ENCODE data around the gene KAT6B.

KAT6B gene

DNA sequence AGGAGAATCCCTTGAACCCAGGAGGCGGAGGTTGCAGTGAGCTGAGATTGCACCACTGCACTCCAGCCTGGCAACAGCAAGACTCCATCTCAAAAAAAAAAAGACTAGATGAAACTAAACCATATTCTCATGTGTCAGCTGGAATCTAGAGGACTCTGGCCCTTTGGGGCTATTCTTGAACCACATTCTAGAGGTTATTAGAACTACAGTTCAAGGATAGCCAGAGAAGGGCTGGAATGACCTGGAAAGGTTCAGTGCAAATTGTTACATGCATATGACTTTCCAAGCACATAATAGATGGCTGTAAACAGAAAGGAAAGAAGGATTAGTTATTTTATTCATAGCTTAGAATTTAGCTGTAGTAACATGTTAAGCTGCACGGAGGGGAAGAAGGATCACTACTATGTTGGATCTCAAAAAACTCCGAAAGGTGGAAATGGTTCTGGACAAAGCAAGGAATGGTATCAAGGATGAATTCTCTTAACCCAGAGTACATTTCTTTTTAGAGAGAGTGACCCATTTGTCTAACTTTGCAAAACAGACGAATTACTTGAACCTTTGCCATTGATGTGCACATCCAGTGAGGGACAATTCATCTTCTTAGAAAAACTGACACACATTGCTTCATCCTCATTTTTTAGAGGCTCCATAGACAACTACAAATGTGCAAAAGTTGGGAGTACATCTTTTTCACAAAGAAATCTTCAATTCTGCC lies 161.1 kb downstream of the KAT6B start:
- no peak for DNase-seq (ENCODE audit: low read depth in 2 of 2)

DNA sequence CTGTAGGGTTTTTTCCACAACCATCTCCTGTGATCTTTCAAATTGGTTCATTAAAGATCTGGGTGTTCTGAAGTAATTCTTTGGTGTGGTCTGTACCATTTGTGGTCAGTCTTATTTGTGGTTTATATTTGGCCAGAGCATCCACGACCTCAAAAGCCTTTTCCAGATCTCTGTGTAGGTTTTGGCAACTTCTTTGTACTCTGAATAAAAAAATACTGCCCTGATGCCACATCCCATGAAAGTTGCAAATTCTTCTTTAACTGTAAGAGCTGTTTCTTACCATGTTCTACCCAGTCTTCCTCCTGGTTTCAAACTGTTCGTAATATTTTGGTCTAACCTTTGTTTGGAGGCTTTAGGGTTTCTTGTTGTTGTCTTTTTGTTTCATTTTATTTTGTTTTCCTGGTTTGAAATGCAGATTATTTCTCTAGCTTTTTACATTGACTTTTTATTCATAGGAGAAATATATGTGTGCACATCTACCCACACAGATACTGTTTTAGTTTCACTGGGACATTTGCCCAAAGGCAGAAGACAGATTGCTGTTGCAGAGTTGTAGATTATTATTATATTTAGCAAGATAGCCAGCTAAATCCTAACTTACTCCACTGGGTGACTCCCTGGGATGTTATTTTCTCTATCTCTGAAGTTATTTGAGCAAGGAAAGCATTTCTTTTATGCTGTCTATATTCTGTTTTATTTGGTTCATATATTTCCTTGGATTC lies 161.8 kb downstream of the KAT6B start:
- DNase-seq (ENCODE audit: low read depth in 2 of 2): no peak

DNA sequence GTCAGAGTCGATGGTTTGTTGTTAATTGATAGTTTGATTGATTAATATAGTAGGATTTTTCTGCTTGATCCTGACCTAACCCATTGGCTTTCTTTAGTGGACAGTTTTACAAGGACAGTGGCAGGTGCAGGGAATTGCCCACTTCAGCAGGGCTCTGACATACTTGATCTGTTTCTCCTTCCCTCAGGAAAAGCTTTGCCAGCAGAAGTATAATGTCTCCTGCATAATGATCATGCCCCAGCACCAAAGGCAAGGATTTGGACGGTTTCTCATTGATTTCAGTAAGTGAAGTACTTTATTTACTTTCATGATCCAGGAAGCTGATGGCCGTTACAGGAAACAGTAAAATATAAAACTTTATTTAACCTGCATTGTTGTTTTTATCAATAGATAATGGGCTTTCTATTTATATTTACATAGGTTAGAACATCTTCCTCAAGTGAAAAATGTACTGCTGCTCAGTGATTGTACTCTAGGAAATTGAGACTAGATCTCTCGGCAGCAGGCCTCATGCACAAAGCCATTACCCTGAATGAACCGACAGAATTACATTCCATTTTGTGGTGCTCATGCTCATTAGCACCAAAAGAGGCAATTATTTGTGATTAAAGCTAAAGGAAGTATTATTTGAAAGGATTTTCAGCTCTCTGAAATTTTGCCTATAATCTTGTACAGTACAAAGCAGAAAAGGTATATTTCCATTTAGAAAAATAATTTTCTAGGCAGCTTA lies 162.6 kb downstream of the KAT6B start:
- no peak for DNase-seq (ENCODE audit: low read depth in 2 of 2)

DNA sequence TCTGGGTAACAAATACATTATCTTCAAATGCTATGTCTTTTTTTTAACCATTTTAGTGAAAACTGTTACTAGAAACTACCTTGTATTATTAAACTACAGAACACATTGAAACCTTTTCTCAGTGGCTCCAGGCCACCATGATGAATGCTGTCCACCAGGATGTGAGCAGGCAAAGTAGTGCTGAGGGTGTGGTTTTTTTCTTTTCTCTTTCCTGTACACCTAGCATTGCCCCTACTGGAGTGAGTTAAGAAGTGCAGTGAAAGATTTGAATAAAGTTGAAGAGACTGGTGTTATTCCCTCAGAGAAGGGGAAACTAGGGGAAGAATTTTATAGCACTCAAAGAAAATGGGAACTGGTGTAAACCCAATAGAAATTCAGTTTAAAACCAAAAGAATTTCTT lies 165.0 kb downstream of the KAT6B start:
- DNase-seq (ENCODE audit: low read depth in 2 of 2): no peak

DNA sequence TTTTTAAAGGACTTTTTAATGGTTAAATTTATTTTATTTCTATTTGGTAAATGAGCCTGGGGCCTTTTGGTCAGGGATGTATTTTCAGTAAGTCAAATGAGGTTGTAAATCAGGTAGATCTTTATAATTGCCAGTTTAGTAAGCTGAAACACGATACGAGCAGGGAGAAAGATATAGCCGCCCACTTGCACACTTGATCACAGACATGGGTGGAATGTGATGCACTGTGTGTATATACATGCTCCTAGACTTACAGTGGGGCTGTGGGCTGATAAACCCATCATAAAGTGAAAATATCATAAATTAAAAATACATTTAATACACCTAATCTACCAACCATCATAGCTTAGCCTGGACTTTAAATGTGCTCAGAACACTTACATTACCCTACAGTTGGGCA lies 165.7 kb downstream of the KAT6B start:
- DNase-seq (ENCODE audit: low read depth in 2 of 2): no peak

DNA sequence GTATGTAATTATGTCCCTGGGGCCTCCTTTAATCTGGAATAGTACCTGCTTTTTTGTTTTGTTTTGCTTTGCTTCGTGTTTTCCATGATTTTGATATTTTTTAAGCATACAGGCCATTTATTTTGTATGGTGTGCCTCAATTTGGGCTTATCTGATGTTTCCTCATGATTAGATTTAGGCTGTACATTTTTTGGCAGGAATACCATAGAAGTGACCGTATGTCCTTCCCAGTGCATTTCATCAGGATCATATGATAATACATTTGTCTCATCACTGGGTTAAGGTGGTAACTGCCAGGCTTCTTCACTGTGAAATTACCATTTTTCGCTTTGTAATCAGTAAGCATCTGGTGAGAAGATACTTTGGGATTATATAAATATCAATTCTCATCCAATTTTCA lies 167.2 kb downstream of the KAT6B start:
- DNase-seq (ENCODE audit: low read depth in 2 of 2): no peak

DNA sequence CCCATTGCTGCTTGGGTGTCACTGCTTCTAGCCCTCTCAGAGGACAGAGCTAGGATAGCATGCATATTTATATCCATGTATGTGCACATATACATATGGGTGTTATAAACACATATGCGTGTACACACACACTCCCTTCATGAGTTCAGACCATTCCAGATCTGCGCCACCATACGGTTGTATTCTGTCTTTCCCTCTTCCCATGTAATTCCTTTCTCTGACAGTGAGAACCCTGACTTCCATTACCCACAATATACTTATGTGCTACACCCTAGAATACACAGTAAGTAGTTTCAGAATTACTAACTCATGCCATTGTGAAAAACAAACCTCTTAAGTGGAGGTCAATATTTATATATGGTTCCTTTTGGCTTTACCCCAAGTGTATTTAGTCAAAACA lies 168.5 kb downstream of the KAT6B start:
- no peak for DNase-seq (ENCODE audit: low read depth in 2 of 2)

DNA sequence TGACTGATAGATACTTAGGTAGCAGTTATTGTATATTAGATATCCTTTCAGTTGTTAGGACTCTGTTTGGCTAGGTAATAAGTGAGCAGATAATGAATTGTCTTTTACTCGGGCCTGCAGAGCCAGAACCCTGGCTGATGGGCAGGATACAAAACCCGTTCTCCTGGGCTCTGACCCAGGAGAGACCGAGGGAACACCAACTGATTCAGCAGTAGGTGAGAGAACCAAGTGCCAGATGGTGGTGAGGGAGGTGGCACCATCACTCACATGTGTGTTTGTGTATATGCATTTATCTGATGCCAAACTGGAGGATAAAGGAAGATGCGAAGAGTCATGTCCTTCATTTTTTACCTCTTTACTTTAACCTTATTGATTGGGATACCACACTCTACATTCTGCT lies 169.4 kb downstream of the KAT6B start:
- DNase-seq (ENCODE audit: low read depth in 2 of 2): no peak

DNA sequence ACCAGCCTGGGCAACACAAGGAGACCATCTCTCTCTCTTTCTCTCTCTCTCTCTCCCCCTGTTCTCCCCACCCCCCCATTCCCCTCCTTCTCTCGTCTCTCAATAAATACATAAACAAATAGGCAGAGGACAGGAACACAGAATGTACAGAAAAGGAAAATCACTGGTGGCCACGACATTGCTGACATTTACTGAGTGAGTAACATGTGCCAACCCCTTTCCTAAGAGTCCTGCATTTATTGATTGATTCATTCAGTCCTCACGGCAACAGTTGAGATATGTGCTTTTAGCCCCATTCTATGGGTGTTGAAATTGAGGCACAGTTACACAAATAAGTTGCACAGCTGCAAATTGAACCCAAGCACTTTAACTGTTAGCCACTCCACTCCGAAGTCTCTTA lies 170.8 kb downstream of the KAT6B start:
- no peak for DNase-seq (ENCODE audit: low read depth in 2 of 2)

DNA sequence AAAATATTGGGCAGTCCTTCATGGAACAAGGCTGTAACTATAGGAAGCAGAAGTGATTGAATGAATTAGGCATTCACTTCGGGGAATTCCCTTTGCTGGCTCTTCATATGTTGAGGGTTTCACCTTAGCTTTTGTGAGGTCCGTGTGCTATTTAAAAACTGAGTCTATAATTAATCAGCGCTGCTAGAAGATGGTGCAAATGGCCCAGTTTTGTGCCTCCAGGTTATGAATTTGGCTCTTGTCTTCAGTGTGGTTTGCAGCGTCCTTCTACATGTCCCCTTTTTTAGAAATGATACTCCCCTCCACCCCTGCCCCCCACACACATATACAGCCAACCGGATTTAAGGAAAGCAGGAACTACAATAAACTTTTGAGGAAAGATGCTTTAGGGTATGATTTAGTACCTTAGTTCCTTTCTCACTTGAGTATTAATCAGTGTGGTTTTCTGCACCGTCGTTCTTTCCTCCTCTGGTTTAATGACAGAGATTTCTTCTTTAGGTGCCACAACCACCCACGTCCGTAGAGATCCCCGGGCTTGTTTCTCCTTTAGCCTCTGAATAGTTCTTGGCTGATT lies 174.4 kb downstream of the KAT6B start:
- no peak for DNase-seq (ENCODE audit: low read depth in 2 of 2)

DNA sequence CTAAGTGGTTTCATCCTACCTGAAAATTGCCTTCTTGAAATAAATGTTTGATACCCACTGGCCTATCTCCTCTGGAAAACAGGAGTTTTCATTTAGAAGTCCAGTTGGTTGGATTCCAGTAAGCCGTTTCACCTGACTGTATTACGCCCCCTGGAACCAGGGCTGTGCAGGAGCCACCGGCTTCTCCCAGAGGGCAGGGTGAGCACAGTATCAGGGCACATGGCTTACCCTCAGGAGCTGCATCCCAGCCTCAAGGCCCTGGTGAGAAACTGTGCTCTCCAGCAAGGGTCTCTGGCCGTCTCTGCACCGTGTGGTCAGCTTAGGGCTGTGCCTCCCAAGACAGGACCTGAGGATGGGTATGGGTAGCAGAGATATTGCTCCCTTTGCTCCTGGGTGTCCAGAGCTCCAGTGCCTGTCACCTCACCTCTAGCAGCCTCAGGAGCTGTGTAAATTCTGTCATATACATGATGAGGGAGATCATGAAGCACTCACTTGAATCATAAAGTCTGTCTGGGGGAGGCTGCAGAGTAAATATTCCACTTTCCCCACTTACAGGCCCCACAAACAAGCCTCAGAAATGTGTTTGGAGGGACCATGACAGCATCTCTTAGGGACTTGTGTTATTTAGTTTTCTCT lies 175.4 kb downstream of the KAT6B start:
- DNase-seq (ENCODE audit: low read depth in 2 of 2): no peak

DNA sequence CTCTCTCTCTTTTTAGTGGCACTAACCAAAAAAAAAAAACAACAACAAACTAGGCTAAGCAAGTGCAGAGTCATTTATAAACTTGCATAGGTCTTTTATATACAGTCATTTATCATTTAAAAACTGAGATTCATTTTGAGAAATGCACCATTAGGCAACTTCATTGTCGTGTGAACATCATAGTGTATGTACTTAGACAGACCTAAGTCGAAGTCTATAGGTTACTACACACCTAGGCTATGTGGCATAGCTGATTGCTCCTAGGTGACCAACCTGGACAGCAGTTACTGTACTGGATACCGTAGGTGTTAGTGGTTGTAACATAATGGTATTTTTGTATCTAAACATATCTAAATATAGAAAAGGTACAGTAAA lies 175.9 kb downstream of the KAT6B start:
- no peak for DNase-seq (ENCODE audit: low read depth in 2 of 2)

DNA sequence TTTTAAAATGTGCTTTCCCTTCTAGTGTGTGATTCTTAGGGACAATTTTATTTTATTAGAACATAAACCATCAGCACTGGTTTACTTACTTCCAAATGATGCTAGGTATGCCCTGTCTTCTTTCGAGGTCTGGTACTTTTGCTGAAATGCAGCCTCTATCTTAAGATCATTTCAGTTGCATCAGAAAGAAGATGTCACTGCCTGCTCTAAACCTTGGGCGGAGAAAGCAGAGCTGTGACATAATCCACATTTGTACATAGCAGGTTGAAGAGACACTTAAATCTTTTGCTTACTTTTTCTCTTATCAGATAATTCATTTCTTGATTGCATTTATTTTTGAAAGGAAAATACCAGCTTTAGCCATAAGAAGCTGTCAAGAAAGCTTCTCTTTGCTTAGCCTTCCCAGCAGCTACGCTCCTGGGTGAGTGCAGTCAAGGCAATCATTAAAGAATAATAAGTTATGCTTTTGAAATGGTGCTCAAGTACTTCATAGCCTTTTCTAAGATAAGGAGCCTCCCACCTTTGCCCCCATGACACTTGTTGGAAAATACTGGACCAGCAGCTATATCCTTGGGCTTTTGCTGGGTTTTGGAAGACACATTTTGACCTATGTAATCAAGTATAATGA lies 176.7 kb downstream of the KAT6B start:
- DNase-seq (ENCODE audit: low read depth in 2 of 2): no peak

DNA sequence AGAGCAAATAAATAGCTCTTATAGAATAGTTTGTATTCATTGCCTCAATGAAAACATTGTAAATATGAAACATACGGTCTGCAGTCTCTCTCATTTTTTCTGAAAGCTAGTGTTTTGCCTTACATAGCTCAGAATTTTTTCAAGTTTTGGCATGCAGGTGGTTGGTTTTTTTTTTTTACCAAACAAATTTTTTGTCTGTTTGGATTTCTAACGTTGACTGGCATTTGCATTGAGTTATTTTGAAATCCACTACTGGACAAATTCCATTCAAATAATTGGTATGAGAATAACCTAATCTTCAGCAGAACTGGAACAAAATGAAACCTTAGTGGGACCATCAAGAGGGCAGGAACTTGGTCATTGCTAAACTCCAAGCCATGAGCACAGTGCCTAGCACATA lies 177.5 kb downstream of the KAT6B start:
- no peak for DNase-seq (ENCODE audit: low read depth in 2 of 2)

DNA sequence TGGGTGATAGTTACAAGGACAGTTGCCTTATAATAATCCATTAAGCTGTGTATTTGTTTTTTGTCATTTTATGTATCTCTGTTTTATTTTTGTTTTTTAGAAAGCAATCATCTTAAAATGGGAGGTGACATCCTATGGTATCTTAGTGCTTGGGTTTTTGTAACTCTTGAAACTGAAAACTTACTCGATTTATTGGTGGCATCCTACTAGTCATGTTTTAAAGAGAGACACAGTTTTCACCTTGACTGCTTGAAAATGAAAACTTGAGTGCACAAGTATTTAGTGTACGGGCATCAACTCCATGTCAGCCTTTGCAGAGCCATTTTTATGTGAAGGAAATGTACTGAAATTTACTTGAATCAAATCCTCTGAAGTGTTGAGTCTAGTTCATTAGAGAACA lies 181.2 kb downstream of the KAT6B start:
- no peak for DNase-seq (ENCODE audit: low read depth in 2 of 2)

DNA sequence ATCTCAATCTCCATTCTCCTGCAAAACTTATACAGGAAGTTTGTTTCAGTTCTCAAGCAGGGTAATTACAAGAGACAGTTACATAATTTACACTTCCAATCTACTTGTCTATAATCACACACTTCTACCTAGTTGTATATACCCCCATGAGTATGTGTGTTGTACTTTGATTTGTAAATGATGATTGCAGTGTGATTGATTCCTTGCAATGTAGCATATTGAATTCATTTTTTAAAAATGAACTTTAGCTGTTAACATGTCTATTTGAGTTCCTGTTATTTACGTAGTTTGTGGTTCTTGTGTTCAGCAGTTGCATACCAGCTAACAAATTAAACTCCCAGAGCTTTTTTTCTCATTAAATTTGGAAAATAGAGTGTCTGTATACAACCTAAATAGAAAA lies 182.6 kb downstream of the KAT6B start:
- DNase-seq (ENCODE audit: low read depth in 2 of 2): no peak

DNA sequence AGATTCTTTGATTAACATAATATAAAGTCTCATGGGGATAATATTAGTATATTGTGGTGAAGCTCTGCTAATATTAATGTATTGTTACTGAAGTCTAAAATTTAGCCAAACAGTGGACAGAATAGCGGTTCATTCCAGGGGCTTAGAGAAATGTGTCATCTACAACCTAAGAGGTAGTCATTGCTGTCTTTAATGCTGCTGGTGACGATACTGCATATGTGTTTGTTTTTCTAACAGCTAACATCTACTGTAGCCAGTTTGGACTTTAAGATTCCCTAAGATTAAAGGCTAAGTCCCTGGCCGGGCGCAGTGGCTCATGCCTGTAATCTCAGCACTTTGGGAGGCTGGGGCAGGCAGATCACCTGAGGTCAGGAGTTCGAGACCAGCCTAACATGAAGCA lies 183.0 kb downstream of the KAT6B start:
- DNase-seq (ENCODE audit: low read depth in 2 of 2): no peak

DNA sequence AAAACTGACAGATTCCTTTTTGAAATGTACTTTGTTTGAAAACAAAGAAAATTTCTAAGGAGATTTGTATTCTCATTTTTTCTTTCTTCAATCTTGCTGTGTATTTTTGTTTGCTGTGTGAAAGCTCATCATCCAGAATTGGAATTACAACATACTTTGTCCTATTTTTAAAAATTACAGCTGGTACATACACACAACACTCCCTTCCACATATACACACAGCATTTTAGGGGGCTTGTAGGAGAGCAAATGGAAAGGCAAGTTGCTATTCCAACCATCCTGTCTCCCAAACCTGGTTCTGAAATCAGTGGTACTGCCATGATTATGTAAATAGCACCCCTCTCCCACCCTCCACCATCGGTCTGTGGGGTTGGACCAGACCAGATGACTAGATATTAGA lies 184.0 kb downstream of the KAT6B start:
- DNase-seq (ENCODE audit: low read depth in 2 of 2): no peak

DNA sequence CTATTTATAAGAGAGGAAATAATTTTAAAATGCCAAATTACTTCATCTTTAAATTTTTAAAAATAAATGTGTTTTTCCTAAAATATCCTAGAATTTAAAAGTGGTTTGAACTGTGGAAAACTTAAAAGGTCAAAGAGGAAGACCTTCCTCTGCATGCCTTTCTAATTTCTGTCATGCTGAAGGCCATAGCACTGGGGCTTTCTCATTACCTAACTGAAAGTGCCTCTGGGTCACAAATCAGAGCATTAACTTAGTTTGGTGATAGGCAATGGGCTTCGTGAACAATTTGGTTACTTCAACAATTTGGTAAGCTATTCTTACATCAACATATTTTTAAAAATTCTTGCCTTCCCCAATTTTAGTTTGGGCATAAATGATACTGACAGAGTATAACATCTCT lies 184.8 kb downstream of the KAT6B start:
- no peak for DNase-seq (ENCODE audit: low read depth in 2 of 2)

DNA sequence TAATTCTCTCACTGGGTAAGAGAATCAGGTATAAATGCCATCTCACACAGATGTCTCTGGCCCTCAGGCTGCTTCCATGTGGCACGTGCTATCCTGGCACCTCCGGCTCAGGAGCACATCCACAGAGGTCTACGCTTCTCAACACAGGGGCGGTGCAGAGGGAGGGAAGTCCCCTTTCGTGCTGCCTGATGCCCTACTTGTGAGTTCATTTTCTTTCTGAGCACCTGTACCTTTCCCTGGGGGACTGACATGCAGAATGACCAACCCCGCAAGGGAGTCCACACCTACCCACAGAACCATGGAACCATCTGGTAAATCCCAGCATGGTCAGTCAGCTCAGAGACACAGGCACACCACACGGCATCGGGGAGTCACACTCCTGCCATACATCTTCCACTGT lies 186.1 kb downstream of the KAT6B start:
- no peak for DNase-seq (ENCODE audit: low read depth in 2 of 2)

DNA sequence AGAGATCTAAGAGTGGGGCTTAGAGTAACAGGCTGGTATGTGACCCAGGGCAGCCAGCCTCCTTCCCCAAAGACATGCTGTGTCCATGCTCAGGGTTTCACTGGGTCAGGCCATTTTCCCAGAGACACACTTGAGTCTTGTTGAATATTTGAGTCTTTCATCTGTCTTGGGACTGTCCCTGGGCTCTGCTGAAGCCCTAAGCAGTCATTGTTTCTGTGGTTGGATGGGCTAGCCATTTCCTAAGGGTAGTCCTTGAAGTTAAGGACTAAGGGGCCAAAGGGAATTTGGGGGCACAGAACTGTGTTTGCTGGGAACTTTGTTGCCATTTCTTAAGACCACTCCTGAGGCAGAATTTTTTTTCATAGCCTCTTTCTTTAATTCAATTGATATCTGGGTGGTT lies 186.6 kb downstream of the KAT6B start:
- DNase-seq (ENCODE audit: low read depth in 2 of 2): no peak

DNA sequence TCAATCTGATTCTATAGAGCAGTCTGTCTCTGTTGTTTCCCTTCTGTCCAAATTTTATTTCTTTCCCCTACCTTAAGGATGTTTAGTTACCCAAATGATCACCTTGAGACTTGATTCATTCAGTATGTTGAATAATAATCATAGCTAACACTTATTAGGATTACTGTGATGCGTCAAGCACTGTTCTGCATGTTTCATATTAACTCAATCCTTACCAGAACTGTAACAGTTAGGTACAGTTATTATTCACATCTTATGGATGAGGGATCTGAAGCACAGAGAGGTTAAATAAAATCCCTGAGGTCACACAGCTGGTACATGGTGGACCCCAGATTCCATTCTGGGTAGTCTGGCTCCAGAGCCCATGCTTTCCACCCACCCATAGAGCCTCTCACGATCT lies 187.1 kb downstream of the KAT6B start:
- no peak for DNase-seq (ENCODE audit: low read depth in 2 of 2)
